ENCODE results near the gene TACC3.

Gene TACC3

GRCh38 chr4:1766106-1767060 is 45.1 kb downstream of the TACC3 start (continued):
- TF ChIP-seq ZNF701 (tag by site-specific recombination; IDR thresholded peaks at IDR 0.05): no peak
- no peak for TF ChIP-seq ZNF223 (tag by site-specific recombination; IDR thresholded peaks at IDR 0.05)
- no peak for TF ChIP-seq ZNF239 (tag by site-specific recombination; IDR thresholded peaks at IDR 0.05)
- TF ChIP-seq ZNF548 (tag by site-specific recombination; IDR thresholded peaks at IDR 0.05): no peak
- TF ChIP-seq ZBTB7A (tag by site-specific recombination; IDR thresholded peaks at IDR 0.05; ENCODE audit: low read depth): no peak
- TF ChIP-seq ZNF23 (tag by site-specific recombination; IDR thresholded peaks at IDR 0.05; ENCODE audit: borderline replicate concordance): no peak
- no peak for TF ChIP-seq ZNF2 (tag by site-specific recombination; IDR thresholded peaks at IDR 0.05)
- TF ChIP-seq ZNF704 (tag by site-specific recombination; IDR thresholded peaks at IDR 0.05): no peak
- TF ChIP-seq KLF9 (tag by site-specific recombination; IDR thresholded peaks at IDR 0.05; ENCODE audit: low read depth): no peak
- TF ChIP-seq CTCF (tag by site-specific recombination; IDR thresholded peaks at IDR 0.05): no peak

- Histone ChIP-seq H3K36me3 (ENCODE audit: control insufficient read depth in 2 of 2, insufficient read depth in 1 of 2, low read length in 2 of 2) (no peaks in the 10 kb centered on the region), H3K9me3 (ENCODE audit: control insufficient read depth, insufficient read depth, low read depth, low read length) (no peaks in the 10 kb centered on the region), H3K4me3 (ENCODE audit: low read depth, low read length) (peak overlapping the region; percentile 26), H3K4me1 (ENCODE audit: control insufficient read depth, insufficient read depth, low read length) (no peaks in the 10 kb centered on the region), H3K27ac (ENCODE audit: extremely low read depth, low read depth, low read length) (no peak overlapping the region)
- no peak for TF ChIP-seq ZNF473 (tag by site-specific recombination; IDR thresholded peaks at IDR 0.05)
- TF ChIP-seq KLF9 (tag by site-specific recombination; IDR thresholded peaks at IDR 0.05; ENCODE audit: low read depth): 0 out of 2 replicates have a peak, but pooled peaks have one; percentile 29
- ChIA-PET CTCF (interaction anchor here (0.6 to 3.0 kb wide), 8 partner anchors 10 to 132 kb away, joined by 3 to 23 read pairs (median 4); no protein-coding TSS in a partner anchor), POLR2A (interaction anchor here (1.0 to 1.2 kb wide), 6 partner anchors 10 to 55 kb away, joined by 3 to 12 read pairs (median 4); partner anchors contain the start of genes FGFR3 and SLBP)
Observed at GRCh38 chr4:1767061-1767769, 45.9 kb downstream of the TACC3 start.

DNA sequence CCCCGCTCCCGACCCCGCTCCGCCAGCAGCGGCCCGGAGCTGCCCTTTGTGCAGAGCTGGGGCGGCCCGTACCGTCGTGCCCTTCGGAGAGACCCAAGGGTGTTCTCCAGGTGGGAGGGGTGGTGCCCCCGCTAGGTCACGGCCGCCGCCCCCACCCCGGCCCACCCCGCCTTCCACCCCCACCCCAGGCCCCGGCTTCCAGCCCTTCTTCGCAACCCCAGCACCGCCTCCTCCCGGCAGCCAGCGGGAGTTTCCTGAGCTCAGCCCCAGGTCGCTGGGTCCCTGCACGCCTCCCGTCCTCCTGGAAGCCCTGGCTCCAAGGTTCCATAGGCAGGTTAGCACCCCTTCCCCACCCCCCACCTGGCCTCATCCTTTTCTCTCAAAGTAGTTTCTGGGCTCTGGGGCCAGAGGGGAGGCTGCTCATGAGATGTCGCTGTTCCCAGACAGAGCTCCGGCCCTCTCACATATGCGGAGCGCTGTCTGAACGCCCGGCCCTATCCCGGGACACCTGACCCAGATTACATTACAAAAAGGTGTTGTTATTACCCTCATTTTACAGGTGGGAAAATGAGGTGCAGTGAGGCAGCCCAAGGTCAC is 46.5 kb downstream of the TACC3 start:
- Histone ChIP-seq H3K4me1 (ENCODE audit: control insufficient read depth, insufficient read depth, low read length) (no peaks in the 10 kb centered on the region), H3K36me3 (ENCODE audit: control insufficient read depth in 2 of 2, insufficient read depth in 1 of 2, low read length in 2 of 2) (no peaks in the 10 kb centered on the region), H3K4me3 (ENCODE audit: low read depth, low read length) (peak overlapping the region; percentile 26), H3K27ac (ENCODE audit: extremely low read depth, low read depth, low read length) (no peak overlapping the region), H3K9me3 (ENCODE audit: control insufficient read depth, insufficient read depth, low read depth, low read length) (no peaks in the 10 kb centered on the region)
- ChIA-PET POLR2A (interaction anchor here (0.9 to 1.2 kb wide), 7 partner anchors 10 to 77 kb away, joined by 3 to 12 read pairs (median 4); partner anchors contain the start of genes FGFR3 and SLBP), CTCF (interaction anchor here (0.7 to 3.0 kb wide), 7 partner anchors 9 to 131 kb away, joined by 3 to 23 read pairs (median 4); no protein-coding TSS in a partner anchor)
- TF ChIP-seq ZNF404 (tag by site-specific recombination; IDR thresholded peaks at IDR 0.05) (no peak), ZNF785 (tag by site-specific recombination; IDR thresholded peaks at IDR 0.05) (no peak), IKZF3 (tag by site-specific recombination; IDR thresholded peaks at IDR 0.05) (peak; percentile 42; the same call in 1 of the 2 replicates), OSR2 (tag by site-specific recombination; IDR thresholded peaks at IDR 0.05) (no peak), ZNF280D (tag by site-specific recombination; IDR thresholded peaks at IDR 0.05) (no peak), ZFP41 (tag by site-specific recombination; IDR thresholded peaks at IDR 0.05; ENCODE audit: borderline replicate concordance) (no peak), ZFHX2 (tag by site-specific recombination; conservative IDR thresholded peaks at IDR 0.05) (no peak)
- TF ChIP-seq, protein P1, sequence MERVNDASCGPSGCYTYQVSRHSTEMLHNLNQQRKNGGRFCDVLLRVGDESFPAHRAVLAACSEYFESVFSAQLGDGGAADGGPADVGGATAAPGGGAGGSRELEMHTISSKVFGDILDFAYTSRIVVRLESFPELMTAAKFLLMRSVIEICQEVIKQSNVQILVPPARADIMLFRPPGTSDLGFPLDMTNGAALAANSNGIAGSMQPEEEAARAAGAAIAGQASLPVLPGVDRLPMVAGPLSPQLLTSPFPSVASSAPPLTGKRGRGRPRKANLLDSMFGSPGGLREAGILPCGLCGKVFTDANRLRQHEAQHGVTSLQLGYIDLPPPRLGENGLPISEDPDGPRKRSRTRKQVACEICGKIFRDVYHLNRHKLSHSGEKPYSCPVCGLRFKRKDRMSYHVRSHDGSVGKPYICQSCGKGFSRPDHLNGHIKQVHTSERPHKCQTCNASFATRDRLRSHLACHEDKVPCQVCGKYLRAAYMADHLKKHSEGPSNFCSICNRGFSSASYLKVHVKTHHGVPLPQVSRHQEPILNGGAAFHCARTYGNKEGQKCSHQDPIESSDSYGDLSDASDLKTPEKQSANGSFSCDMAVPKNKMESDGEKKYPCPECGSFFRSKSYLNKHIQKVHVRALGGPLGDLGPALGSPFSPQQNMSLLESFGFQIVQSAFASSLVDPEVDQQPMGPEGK (tag by site-specific recombination; IDR thresholded peaks at IDR 0.05): no peak

Measured in HEK293 (cell line).